HCT116 (cell line): ENCODE results near the gene NME1. TPM values are rescaled to one million over a fixed set of nuclear protein-coding genes. Genes with fewer than 3 reads are reported as not detected.

Source experiments
- ATAC-seq: fragments of 200-7000 bp; cut with Tn5 transposase; 2 replicates; pipeline ENCODE4 v1.9.1; 2020; ENCODE audit warnings: mild to moderate bottlenecking, moderate library complexity
- BruUV-seq: library from RNA; stranded (reverse); fragments of 400-500 nt; replicated peaks from 2 replicates; lab custom pipeline; 2021; lab: Mats Ljungman, UMichigan
- CTCF ChIA-PET: fragments of 300-600 bp; sonication (Branson Sonifier 250); formaldehyde crosslinking; loops from one replicate; lab custom pipeline; 2021; ENCODE audit warnings: antibody characterized with exemption; lab: Charles Lee
- POLR2A ChIA-PET: fragments of 300-600, 350-600 bp; sonication (Branson Sonifier 250); formaldehyde crosslinking; loops from one replicate; lab custom pipeline; 2021; ENCODE audit warnings: antibody characterized with exemption; lab: Charles Lee
- RAD21 ChIA-PET, 2 experiments: fragments of 300-600 bp; sonication (Branson Sonifier 250); formaldehyde crosslinking; loops; one replicate each; lab custom pipeline; 2023; ENCODE audit warnings: low total read pairs in 2 of 2; ENCODE audit not compliant: uncharacterized antibody in 2 of 2, unreplicated experiment in 2 of 2, low non-redundant PET in 1 of 2; lab: Charles Lee
- DNase-seq: peaks from one replicate; pipeline ENCODE4 v3.0.0-alpha.2; 2010; ENCODE audit warnings: low read depth, low spot score
- H2AFZ ChIP-seq: fragments of 200-600 bp; shearing (Covaris generic), sonication (generic); 2 replicates; pipeline ENCODE4 v1.6.1; 2017; ENCODE audit warnings: low read depth, mixed run types, mixed read lengths, antibody characterized with exemption, low read length; ENCODE audit not compliant: poor library complexity, severe bottlenecking
- H3K27ac ChIP-seq: 2 replicates; pipeline ENCODE4 v1.5.1; 2012; ENCODE audit warnings: low read depth, low read length
- H3K27me3 ChIP-seq: fragments of 200-600 bp; sonication (generic); 2 replicates; pipeline ENCODE4 v1.6.1; 2016; ENCODE audit warnings: mixed run types, low read length, mixed read lengths; ENCODE audit not compliant: insufficient read depth
- H3K36me3 ChIP-seq, 2 experiments: fragments of 200-500 bp in 1 of 2; fragments of 200-600 bp in 1 of 2; sonication (Bioruptor generic) in 1 of 2; sonication (generic) in 1 of 2; 2 replicates each; pipeline versions ENCODE4 v1.5.1 to v1.6.1; 2014 to 2016; ENCODE audit warnings: low read length in 2 of 2, inconsistent platforms in 1 of 2, mixed read lengths in 1 of 2, mixed run types in 1 of 2; ENCODE audit not compliant: insufficient read depth in 2 of 2, control insufficient read depth in 1 of 2
- H3K4me1 ChIP-seq, 2 experiments: fragments of 200-600 bp in 1 of 2; sonication (generic) in 1 of 2; 2 replicates each; pipeline versions ENCODE4 v1.5.1 to v1.6.1; 2012 to 2017; ENCODE audit warnings: low read length in 2 of 2, inconsistent platforms in 1 of 2, mild to moderate bottlenecking in 1 of 2, mixed read lengths in 1 of 2, mixed run types in 1 of 2, moderate library complexity in 1 of 2; ENCODE audit not compliant: insufficient read depth in 2 of 2, control insufficient read depth in 1 of 2
- H3K4me2 ChIP-seq: fragments of 200-600 bp; sonication (generic); 2 replicates; pipeline ENCODE4 v1.6.1; 2017; ENCODE audit warnings: mixed run types, low read length, mixed read lengths
- H3K4me3 ChIP-seq, 2 experiments: fragments of 200-600 bp in 1 of 2; sonication (generic) in 1 of 2; replicated peaks in 1 of 2; 2 replicates each; pipeline ENCODE4 v1.5.1; 2011 to 2016; ENCODE audit warnings: low read length in 2 of 2, control low read depth in 1 of 2, low read depth in 1 of 2, mild to moderate bottlenecking in 1 of 2, mixed read lengths in 1 of 2, mixed run types in 1 of 2
- H3K79me2 ChIP-seq: fragments of 200-600 bp; sonication (generic); 2 replicates; pipeline ENCODE4 v1.6.1; 2017; ENCODE audit warnings: mild to moderate bottlenecking, mixed run types, low read length, moderate library complexity, mixed read lengths; ENCODE audit not compliant: insufficient read depth
- H3K9ac ChIP-seq: fragments of 200-600 bp; sonication (generic); 2 replicates; pipeline ENCODE4 v1.6.1; 2016; ENCODE audit warnings: low read length, mixed read lengths
- H3K9me2 ChIP-seq: fragments of 200-600 bp; sonication (generic), shearing (Covaris generic); 2 replicates; pipeline ENCODE4 v1.6.1; 2017; ENCODE audit warnings: mixed run types, mild to moderate bottlenecking, moderate library complexity; ENCODE audit not compliant: insufficient read depth
- H3K9me3 ChIP-seq, 2 experiments: fragments of 200-500 bp in 1 of 2; fragments of 200-600 bp in 1 of 2; sonication (Bioruptor generic) in 1 of 2; sonication (generic) in 1 of 2; 2 replicates each; pipeline ENCODE4 v1.6.1; 2014 to 2017; ENCODE audit warnings: low read length in 2 of 2, mixed read lengths in 2 of 2, inconsistent platforms in 1 of 2, low read depth in 1 of 2, mild to moderate bottlenecking in 1 of 2, mixed run types in 1 of 2, moderate library complexity in 1 of 2; ENCODE audit not compliant: control insufficient read depth in 1 of 2, insufficient read depth in 1 of 2
- H4K20me1 ChIP-seq: fragments of 200-600 bp; sonication (generic), shearing (Covaris generic); 2 replicates; pipeline ENCODE4 v1.6.1; 2017; ENCODE audit warnings: mixed run types, mild to moderate bottlenecking, moderate library complexity; ENCODE audit not compliant: insufficient read depth
- CBX3 ChIP-seq: IDR thresholded peaks from 2 replicates; pipeline ENCODE4 v1.6.1; 2012; ENCODE audit warnings: low read depth
- CEBPB ChIP-seq: IDR thresholded peaks from 2 replicates; pipeline ENCODE4 v1.6.1; 2012; ENCODE audit warnings: low read depth
- MAX ChIP-seq: IDR thresholded peaks from 2 replicates; pipeline ENCODE4 v1.6.1; 2012
- ZFX ChIP-seq: fragments of 450-650 bp; IDR thresholded peaks from 2 replicates; pipeline ENCODE4 v1.6.1; 2017
- intact Hi-C: fragments of 100-400 bp; cut with micrococcal nuclease; formaldehyde crosslinking; loops from 2 replicates; pipeline ENCODE4 v1.10.0; 2022
- total RNA-seq: library from RNA; stranded (reverse); gene quantifications from one replicate; pipeline ENCODE4 v1.2.1, GENCODE V29; 2021; ENCODE audit not compliant: unreplicated experiment

Gene NME1
- total RNA-seq, 1 experiment from 2014 or later = 510 TPM

GRCh38 chr17:51185763-51186332 lies 32.5 kb downstream of the NME1 start:
- Histone ChIP-seq H3K36me3 (peaks cover 37 to 47% of the 10 kb centered on the region in 2 experiments; a peak in 3 of 4 replicates), H3K4me2 (no peak overlapping the region), H3K79me2 (no peaks in the 10 kb centered on the region; the same call in 1 of the 2 replicates), H3K9ac (no peak overlapping the region), H3K9me3 (no peaks in the 10 kb centered on the region), H3K27ac (no peak overlapping the region), H2AFZ (no peak overlapping the region), H3K27me3 (no peaks in the 10 kb centered on the region), H3K4me1 (no peaks in the 10 kb centered on the region), H3K9me2 (no peaks in the 10 kb centered on the region), H3K4me3 (no peak overlapping the region), H4K20me1 (no peaks in the 10 kb centered on the region)
- ATAC-seq (no peak), DNase-seq (no peak)
- intact Hi-C loops = no loop called here
- TF ChIP-seq CEBPB (no peak), CBX3 (no peak), MAX (no peak)
- ChIA-PET CTCF (interaction anchor here (0.9 kb wide), 1 partner anchor 185 kb away, joined by 3 read pairs; no protein-coding TSS in a partner anchor), POLR2A (interaction anchor here (0.7 to 1.2 kb wide), 2 partner anchors 15 to 16 kb away, joined by 3 read pairs; no protein-coding TSS in a partner anchor), RAD21 (no interaction called here)
- BruUV-seq = no TSS peak

- DNase-seq (no peak), ATAC-seq (no peak)
- Histone ChIP-seq H3K9me2 (no peaks in the 10 kb centered on the region), H3K27me3 (no peaks in the 10 kb centered on the region), H3K4me1 (no peaks in the 10 kb centered on the region), H3K36me3 (peaks cover 47 to 60% of the 10 kb centered on the region in 2 experiments), H3K27ac (no peak overlapping the region), H3K4me3 (no peak overlapping the region), H4K20me1 (no peaks in the 10 kb centered on the region), H3K4me2 (no peak overlapping the region), H2AFZ (no peak overlapping the region), H3K79me2 (no peaks in the 10 kb centered on the region; the same call in 1 of the 2 replicates), H3K9ac (no peak overlapping the region), H3K9me3 (no peaks in the 10 kb centered on the region)
- intact Hi-C loops = no loop called here
- CTCF ChIA-PET = no interaction called here
- POLR2A ChIA-PET = no interaction called here
- RAD21 ChIA-PET = no interaction called here
- no TSS peak for BruUV-seq
- no peak for TF ChIP-seq ZFX
These were observed 35.0 kb downstream of the NME1 start for GRCh38 chr17:51188271-51188833.
